HG03460 (cell line): ENCODE measurements around the gene RTN4R.

Experiments
- ATAC-seq: cut with Tn5 transposase; IDR thresholded peaks from one replicate; pipeline ENCODE4 v1.9.1; 2021; ENCODE audit not compliant: unreplicated experiment

Gene RTN4R

GRCh38 chr22:20231514-20232236 is 36.4 kb downstream of the RTN4R start:
- ATAC-seq = no peak

DNA sequence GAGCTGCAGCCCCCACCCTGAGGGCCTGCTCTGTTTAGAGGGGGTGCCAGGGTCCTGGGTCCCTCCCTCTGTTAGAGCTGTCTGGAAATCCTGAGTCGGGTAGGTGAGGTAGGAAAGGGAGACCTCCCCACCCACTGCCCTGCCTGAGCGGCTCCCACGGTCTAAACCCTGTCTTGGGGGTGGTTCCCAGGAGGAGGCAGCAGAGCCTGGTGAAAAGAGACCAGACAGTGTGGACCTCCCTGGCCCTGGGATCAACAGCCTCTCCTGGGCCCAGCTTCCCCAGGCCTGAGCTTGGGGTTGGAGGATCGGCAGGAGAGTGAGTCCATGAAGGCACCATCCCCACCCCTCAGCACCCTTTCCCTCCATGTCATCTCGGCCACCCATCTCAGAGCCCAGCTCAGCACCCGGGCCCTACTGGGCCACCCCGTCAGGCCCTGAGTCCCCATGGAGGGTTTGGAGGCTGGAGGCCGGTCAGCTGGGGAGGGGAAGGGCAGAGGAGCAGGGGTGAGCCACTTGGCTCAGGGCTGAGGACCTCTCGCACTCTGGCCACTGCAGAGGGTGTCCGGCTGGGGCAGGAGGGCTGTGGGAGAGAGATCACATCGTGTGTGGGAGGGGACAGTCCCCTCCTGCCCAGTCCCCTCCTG is 37.2 kb downstream of the RTN4R start:
- no peak for ATAC-seq

DNA sequence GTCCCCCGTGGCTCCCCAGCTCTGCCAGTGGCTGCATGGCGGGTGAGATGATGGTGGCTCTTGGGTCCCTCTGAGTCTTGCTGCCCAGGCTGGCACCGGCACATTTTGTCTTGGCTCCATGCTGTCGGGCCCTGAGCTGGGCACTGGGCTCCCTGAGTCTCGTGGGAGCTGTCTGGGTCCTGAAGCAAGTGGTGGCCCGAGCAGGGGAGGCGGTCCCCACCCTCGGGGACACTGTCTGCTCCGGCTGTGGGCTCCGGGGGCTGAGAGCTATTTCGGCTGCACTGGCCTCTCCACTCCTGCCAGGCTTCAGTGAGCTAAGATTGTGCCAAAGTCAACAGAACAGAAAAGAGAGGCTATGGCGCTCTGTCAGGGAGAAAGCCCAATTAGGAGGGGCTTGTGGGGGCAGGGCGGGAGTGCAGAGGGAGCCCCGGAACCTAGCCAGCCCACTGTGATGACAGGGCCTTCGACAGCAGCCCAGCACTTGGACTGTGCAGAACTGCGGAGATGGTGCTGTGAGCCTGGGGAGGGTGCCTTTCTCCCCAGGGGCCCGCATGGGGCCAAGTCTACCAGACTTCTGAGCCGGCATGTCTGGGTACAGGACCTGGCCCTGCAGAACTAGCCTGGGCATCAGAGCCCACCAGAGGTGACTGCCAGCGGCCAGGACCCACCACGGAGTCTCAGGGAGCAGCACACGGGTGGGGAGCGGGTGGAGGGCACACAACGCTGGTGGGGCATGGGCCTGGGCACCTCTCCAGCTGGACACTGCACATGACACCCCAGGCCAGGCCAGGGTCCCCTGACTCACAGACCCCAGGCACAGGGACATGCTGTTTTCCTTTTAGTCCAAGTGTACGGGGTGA is 38.0 kb downstream of the RTN4R start:
- no peak for ATAC-seq

GRCh38 chr22:20228939-20229272 is 39.2 kb downstream of the RTN4R start:
- no peak for ATAC-seq

GRCh38 chr22:20228055-20228938 is 39.8 kb downstream of the RTN4R start:
- no peak for ATAC-seq

GRCh38 chr22:20227363-20227762 is 40.8 kb downstream of the RTN4R start:
- ATAC-seq = no peak

DNA sequence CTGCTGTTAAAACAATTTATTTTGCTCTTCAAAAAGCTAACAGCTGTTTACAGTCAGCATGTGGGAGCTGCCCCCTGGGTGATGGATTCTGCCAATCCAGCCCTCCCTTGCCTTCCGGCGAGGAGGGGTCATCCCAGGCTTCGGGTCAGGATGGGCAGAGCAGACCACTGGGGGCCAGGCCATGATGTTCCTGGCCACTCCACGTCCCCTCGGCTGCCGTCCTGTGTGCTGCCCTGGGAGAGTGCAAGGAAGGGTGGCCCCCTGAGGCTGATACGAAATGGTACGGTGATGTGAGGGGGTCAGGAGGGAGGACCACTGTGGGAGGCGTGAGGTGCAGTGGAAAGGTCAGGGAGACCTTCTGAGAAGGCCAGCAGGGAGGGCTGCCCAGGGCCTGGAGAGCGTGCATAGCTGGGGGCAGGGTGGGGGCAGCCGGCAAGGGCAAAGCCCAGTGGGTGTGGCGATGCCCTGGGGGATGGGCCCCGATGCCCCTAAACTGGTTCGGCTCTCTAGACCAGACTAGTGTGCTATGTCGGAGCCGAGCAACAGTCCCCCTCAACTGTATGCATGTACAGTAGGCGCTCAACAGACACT is 41.3 kb downstream of the RTN4R start:
- ATAC-seq = no peak

DNA sequence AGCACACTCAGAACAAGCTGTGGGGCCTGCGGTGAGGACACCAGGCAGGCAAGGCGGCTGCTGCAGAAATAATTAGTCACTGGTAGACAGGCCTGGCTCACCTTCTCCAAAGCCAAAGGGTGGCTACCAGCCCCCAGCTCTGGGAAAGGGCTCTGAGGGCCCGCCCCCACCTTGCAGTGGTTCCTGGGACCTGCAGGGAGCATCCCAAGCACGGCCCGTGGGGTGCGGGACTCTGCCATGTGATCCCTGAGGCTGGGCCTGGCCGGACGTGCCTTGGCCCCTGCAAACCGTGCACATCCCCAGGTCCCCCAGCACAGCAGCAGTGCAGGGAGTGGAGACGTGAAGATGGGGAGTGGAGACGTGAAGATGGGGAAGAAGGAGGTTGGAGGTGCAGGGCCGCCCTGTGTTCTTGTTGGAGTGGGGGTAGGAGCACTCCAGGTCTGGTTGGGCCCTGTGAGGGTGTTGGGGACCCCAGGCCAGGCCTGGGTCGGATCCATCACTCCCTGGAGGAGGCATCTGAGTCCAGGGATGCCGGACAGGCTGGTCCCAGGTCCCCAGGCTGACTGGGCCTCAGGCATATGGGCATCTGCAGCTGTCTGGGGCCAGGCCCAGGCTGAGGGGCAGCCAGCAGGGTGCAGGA is 41.9 kb downstream of the RTN4R start:
- no peak for ATAC-seq

- ATAC-seq = no peak
Observed at GRCh38 chr22:20225693-20225966, 42.5 kb downstream of the RTN4R start.

DNA sequence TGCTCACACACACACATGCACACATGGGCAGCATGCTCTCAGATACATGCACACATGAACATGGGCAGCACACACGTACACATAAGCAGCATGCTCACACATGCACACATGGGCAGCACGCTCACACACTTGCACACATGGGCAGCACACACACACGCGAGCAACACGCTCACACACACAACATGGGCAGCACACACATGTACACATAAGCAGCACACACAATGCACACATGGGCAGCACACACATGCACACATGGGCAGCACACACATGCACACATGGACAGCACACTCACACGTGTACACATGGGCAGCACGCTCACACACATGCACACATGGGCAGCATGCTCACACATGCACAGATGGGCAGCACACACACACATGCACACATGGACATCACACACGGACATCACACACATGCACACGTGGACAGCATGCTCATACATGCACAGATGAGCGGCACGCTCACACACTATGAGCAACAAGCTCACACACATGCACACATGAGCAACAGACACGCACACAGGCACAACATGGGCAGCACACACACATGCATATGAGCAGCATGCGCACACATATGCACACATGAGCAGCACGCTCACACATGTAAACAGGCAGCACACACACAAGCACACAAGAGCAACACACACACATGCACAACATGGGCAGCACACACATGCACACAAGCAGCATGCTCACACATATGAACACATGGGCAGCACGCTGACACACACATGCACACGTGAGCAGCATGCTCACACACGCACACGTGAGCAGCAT is 43.0 kb downstream of the RTN4R start:
- ATAC-seq = no peak

DNA sequence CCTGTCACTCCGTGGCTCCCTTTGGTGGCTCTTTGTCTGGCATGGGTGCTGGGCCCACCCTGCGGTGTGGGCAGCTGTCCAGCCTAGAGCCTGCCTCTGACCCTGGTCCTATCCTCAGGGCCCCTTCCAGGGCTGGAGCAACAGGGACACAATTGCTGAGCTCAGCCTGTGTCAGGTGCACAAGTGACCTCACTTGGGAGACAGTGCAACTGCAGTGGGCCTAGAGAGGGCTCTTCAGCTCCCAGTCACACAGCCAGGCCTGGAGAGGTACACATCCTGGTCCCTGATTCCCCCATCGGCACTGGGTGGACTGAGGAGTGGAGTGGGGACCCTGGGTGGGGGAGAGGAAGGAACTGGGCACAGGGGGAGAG is 43.9 kb downstream of the RTN4R start:
- no peak for ATAC-seq

DNA sequence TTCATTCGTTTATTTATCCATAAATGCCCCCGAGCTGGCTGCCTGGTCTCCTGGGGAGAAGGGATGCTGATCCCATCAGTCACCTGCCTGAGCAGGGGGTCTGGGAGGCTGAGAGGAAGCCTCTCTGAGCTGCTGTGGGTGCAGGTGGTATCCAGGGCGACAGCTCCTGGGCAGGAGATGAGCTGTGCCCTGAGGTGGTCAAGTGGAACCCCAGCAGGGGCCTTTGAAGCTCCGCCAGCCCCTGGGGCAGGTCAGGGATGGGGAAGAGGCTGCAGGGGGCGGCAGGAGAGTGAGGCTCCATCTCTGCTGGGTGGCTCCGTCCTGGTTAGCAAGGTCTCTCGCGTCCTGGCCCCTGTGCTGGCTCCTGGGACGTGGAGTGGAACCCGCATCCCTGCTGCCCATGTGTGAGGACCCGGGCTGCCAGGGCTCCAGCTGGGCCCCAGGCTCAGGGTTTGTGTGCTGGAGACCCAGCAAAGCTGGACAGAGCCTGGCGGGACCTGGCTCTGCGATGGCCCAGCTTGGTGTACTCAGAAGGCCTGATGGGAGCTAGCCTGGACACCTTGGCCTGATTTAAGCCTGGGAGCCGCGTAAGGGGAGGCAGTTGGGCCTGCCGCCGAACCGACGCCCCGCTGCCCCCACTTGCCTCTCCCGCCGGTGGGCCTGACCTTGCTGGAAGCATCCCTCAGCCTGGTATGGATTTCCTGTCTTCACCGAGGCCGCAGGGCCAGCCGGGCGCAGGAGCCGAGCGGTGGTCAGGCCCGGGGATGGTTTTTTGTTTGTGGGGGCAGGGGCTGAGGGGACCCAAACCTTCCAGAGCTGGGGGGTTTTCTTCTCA is 44.5 kb downstream of the RTN4R start:
- no peak for ATAC-seq

- no peak for ATAC-seq
Observed at GRCh38 chr22:20222764-20223420, 45.2 kb downstream of the RTN4R start.

- no peak for ATAC-seq
Observed at GRCh38 chr22:20221421-20222340, 46.4 kb downstream of the RTN4R start.

- no peak for ATAC-seq
Observed at GRCh38 chr22:20220629-20221026, 47.5 kb downstream of the RTN4R start.

DNA sequence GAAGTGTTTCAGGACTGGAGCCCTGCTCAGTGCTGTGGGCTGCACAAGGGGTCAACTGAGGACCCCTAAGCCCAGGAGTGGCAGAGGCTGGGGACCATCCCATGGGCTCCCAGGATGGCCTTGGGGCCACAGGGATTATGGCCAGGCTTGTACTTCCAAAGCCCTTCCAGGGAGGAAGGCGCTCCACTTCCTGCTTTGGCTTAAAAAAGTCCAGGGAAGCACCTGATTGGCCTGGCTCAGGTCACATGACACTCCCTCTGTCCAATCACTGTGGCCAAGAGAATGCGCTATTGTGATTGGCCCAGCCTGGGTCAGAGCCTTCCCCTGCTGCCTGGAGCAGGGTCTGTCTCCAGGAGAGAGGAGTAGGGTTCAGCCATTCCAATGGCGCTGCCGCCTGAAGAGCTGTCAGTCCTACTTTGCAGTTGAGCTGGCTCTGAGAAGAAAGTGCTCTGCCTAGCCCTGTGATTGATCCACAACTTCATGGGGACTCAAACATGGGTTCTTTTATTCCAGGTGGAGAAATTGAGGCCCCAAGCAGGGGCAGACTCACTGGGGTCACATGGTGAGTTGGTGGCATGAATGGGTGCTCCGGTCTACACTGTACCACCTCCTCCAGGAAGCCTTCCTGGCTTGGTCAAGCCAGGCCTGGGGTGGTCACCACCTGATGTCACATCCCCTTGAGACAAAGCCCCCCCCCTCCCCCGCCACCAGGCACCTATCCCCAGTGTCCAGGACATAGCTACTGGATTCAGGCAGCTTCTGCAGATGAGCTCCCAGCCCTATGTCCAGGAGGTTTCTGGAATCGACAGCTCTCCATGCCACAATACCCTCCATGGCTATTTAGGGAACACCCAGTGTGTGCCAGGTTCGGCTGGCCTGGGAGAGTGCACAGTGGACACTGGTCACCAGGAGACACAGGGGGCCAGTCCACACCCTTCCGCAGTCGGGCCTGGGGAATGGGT is 48.2 kb downstream of the RTN4R start:
- ATAC-seq = no peak
